C4-2B (cell line): ENCODE results near the gene EFCAB6.

Experiments
- H3K27ac ChIP-seq: fragments of 450-650 bp; 2 replicates; pipeline ENCODE4 v1.5.1; 2017
- CTCF ChIP-seq: fragments of 450-650 bp; conservative IDR thresholded peaks from 2 replicates; pipeline ENCODE4 v1.5.1; 2017; ENCODE audit warnings: mild to moderate bottlenecking
- ZFX ChIP-seq: fragments of 450-650 bp; IDR thresholded peaks from 2 replicates; pipeline ENCODE4 v1.6.1; 2017

The EFCAB6 gene

GRCh38 chr22:43505423-43505822 is 306.7 kb downstream of the EFCAB6 start:
- no peak for TF ChIP-seq CTCF
- TF ChIP-seq ZFX = no peak

GRCh38 chr22:43504666-43505261 is 307.3 kb downstream of the EFCAB6 start:
- no peak for TF ChIP-seq ZFX
- no peak for TF ChIP-seq CTCF
- H3K27ac ChIP-seq = no peak overlapping the region

More at GRCh38 chr22:43505423-43505822, 306.7 kb downstream of the EFCAB6 start:
- H3K27ac ChIP-seq = no peak overlapping the region

GRCh38 chr22:43504068-43504467 is 308.0 kb downstream of the EFCAB6 start:
- TF ChIP-seq CTCF (no peak), ZFX (no peak)
- no peak overlapping the region for H3K27ac ChIP-seq

- TF ChIP-seq CTCF = no peak
- TF ChIP-seq ZFX = no peak
- no peak overlapping the region for H3K27ac ChIP-seq
These were observed 309.7 kb downstream of the EFCAB6 start for GRCh38 chr22:43502306-43502874.

- TF ChIP-seq ZFX (no peak), CTCF (no peak)
- no peak overlapping the region for H3K27ac ChIP-seq
These were observed 310.2 kb downstream of the EFCAB6 start for GRCh38 chr22:43501878-43502277.

GRCh38 chr22:43500792-43501785 is 311.0 kb downstream of the EFCAB6 start:
- H3K27ac ChIP-seq = no peak overlapping the region
- TF ChIP-seq ZFX (no peak), CTCF (no peak)

GRCh38 chr22:43498856-43499253 is 313.2 kb downstream of the EFCAB6 start:
- no peak overlapping the region for H3K27ac ChIP-seq
- TF ChIP-seq ZFX = no peak
- no peak for TF ChIP-seq CTCF
